ENCODE measurements around the gene BCL7C.

DNA sequence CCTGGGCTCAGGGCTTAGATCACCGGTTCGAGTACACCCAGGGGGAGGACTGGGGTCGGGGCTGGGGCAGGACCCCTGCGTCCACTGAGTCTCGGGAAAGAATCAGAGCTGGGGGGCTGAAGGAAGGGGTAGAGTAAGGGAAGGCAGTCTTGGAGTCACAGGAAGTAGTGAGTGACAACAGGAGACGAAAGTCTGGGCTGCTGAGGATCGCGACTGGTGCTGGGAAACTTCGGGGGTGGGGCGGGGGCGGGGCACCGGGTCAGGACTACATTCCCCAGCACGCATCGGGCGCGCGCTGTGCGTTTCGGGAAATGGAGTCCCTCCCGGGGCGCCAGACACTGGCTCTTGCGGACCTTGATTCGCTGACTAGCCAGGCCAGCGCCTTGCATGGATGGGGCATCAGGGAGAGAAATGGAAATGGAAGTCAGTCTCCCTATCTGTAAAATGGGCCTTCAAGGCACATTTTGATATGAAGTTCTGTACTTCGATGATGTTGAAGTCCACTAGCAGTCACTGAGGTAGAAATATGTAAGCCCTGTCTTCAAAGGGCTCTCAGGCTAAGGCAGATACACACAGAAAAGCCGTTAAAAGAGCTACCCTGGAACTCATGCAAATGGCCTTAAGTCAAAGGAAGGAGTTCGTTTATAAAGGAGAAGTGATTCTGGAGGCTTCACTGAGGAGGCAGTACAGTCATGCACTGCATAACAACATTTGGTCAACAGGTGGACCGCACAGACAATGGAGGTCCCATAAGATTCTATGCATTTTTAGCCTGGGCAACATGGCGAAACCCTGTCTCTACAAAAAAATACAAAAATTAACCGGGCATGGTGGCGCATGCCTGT, 3.2 kb upstream of the BCL7C start:
- TF ChIP-seq, protein P1, sequence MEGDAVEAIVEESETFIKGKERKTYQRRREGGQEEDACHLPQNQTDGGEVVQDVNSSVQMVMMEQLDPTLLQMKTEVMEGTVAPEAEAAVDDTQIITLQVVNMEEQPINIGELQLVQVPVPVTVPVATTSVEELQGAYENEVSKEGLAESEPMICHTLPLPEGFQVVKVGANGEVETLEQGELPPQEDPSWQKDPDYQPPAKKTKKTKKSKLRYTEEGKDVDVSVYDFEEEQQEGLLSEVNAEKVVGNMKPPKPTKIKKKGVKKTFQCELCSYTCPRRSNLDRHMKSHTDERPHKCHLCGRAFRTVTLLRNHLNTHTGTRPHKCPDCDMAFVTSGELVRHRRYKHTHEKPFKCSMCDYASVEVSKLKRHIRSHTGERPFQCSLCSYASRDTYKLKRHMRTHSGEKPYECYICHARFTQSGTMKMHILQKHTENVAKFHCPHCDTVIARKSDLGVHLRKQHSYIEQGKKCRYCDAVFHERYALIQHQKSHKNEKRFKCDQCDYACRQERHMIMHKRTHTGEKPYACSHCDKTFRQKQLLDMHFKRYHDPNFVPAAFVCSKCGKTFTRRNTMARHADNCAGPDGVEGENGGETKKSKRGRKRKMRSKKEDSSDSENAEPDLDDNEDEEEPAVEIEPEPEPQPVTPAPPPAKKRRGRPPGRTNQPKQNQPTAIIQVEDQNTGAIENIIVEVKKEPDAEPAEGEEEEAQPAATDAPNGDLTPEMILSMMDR (IDR thresholded peaks at IDR 0.05; ENCODE audit: low read length), result no peak; the same call in 1 of the 2 replicates
- TF ChIP-seq EZH2 (IDR thresholded peaks at IDR 0.05; ENCODE audit: borderline replicate concordance, low read length), result no peak

All from OCI-LY1 (cell line).